ENCODE results near the gene GGA1. TPM values are rescaled to one million over a fixed set of nuclear protein-coding genes. Genes with fewer than 3 reads are reported as not detected.

Gene GGA1
- total RNA-seq, 4 donors from 2014 or later = 46.2 to 90.5 (median 60.4) TPM

GRCh38 chr22:37680191-37680851, 71.7 kb downstream of the GGA1 start:
- no peaks in the 10 kb centered on the region for H3K9me3 ChIP-seq
- TF ChIP-seq, protein P1, sequence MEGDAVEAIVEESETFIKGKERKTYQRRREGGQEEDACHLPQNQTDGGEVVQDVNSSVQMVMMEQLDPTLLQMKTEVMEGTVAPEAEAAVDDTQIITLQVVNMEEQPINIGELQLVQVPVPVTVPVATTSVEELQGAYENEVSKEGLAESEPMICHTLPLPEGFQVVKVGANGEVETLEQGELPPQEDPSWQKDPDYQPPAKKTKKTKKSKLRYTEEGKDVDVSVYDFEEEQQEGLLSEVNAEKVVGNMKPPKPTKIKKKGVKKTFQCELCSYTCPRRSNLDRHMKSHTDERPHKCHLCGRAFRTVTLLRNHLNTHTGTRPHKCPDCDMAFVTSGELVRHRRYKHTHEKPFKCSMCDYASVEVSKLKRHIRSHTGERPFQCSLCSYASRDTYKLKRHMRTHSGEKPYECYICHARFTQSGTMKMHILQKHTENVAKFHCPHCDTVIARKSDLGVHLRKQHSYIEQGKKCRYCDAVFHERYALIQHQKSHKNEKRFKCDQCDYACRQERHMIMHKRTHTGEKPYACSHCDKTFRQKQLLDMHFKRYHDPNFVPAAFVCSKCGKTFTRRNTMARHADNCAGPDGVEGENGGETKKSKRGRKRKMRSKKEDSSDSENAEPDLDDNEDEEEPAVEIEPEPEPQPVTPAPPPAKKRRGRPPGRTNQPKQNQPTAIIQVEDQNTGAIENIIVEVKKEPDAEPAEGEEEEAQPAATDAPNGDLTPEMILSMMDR (IDR thresholded peaks at IDR 0.05) = no peak
- no peak for TF ChIP-seq POLR2A (IDR thresholded peaks at IDR 0.05)
- no peak for DNase-seq
- H3K4me3 ChIP-seq (replicated peaks in 1 of 3) = no peak overlapping the region
- 82 to 88% methylated on average over 4 to 7 of the region's 7 CpGs for WGBS, 2 donors
- no peaks in the 10 kb centered on the region for H3K36me3 ChIP-seq
- peaks cover 17 to 29% of the 10 kb centered on the region in 2 donors for H3K4me1 ChIP-seq
- intact Hi-C loops (cut with DNase I) = no loop called here
- H3K27ac ChIP-seq = no peak overlapping the region
- H3K27me3 ChIP-seq = no peaks in the 10 kb centered on the region

GRCh38 chr22:37681001-37681424, 72.4 kb downstream of the GGA1 start:
- H3K27me3 ChIP-seq = no peaks in the 10 kb centered on the region
- H3K4me3 ChIP-seq (replicated peaks in 1 of 3) = no peak overlapping the region
- TF ChIP-seq POLR2A (IDR thresholded peaks at IDR 0.05) = no peak
- TF ChIP-seq, protein P1 (IDR thresholded peaks at IDR 0.05) = no peak
- H3K9me3 ChIP-seq = no peaks in the 10 kb centered on the region
- WGBS, 2 donors = 64 to 66% methylated on average over 1 to 2 of the region's 2 CpGs
- no peak for DNase-seq
- H3K36me3 ChIP-seq = no peaks in the 10 kb centered on the region
- H3K27ac ChIP-seq = no peak overlapping the region
- intact Hi-C loops (cut with DNase I) = no loop called here
- H3K4me1 ChIP-seq = peaks cover 12 to 27% of the 10 kb centered on the region in 2 donors

DNA sequence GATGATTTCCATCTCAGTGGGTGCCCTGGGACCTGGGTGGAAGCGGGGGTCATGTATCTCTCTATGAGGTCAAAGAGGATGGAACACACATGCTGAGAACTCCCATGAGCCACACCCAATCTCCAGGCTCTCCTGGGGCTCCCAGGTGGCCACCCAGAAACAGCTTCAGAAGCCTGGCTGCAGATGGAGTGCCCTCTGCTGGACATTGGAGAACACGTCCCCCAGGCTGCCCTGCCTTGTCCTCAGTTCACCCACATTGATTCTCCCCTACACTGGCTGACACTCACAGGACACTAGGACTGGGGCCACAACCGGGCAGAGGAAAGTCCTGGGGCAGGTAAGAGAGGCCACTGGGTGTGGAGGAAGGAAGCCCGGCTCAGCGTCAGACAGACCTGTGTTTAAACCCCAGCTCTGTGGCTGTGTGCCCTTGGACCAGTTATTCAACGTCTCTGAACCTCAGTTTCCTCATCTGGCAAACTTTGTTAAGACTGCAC, 73.0 kb downstream of the GGA1 start:
- H3K27ac ChIP-seq = no peak overlapping the region
- WGBS, 2 donors = 29 to 30% methylated on average over 5 to 6 of the region's 6 CpGs
- intact Hi-C loops (cut with DNase I) = no loop called here
- H3K4me3 ChIP-seq (replicated peaks in 1 of 3) = no peak overlapping the region
- no peaks in the 10 kb centered on the region for H3K27me3 ChIP-seq
- H3K9me3 ChIP-seq = no peaks in the 10 kb centered on the region
- peaks cover 7 to 21% of the 10 kb centered on the region in 2 donors for H3K4me1 ChIP-seq
- H3K36me3 ChIP-seq = no peaks in the 10 kb centered on the region
- TF ChIP-seq, protein P1 (IDR thresholded peaks at IDR 0.05) = peak; percentile 56 to 92 (median 76)
- no peak for TF ChIP-seq POLR2A (IDR thresholded peaks at IDR 0.05)
- DNase-seq = peak; percentile 74 to 78

Small RNA genes lying within 50 kb of the gene (small RNA-seq; reads per million reads assigned to genes)
- gene RF00017 (not detected), gene RN7SL385P (not detected)

Other genes starting within 250 kb of the GGA1 start
- under 1 TPM in 1 of 4 donors, not detected in 3; 0.05 TPM for gene ELFN2, start 181.4 kb upstream of the GGA1 start, total RNA-seq
- 10 to 100 TPM; 15.2 to 30.6 (median 19.2) TPM for gene MFNG, start 122.5 kb upstream of the GGA1 start, total RNA-seq
- 10 to 100 TPM in 3 of 4 donors, 1 to 10 TPM in 1; 6.5 to 17.3 (median 11.0) TPM for gene CARD10, start 89.4 kb upstream of the GGA1 start, total RNA-seq
- 10 to 100 TPM; 15.7 to 23.3 (median 18.3) TPM for gene CDC42EP1, start 48.4 kb upstream of the GGA1 start, total RNA-seq
- not detected for gene LGALS2, start 28.7 kb upstream of the GGA1 start, total RNA-seq
- gene SH3BP1, start 30.8 kb downstream of the GGA1 start, total RNA-seq = 10 to 100 TPM in 1 of 4 donors, 1 to 10 TPM in 2, under 1 TPM in 1; 0.81 to 10.1 (median 3.3) TPM
- gene PDXP, start 49.9 kb downstream of the GGA1 start, total RNA-seq = 10 to 100 TPM in 3 of 4 donors, 1 to 10 TPM in 1; 4.2 to 15.8 (median 12.3) TPM
- gene LGALS1, start 66.8 kb downstream of the GGA1 start, total RNA-seq = 100 to 1,000 TPM; 146 to 212 (median 188) TPM
- 10 to 100 TPM; 18.7 to 52.6 (median 47.6) TPM for gene NOL12, start 77.5 kb downstream of the GGA1 start, total RNA-seq
- 100 to 1,000 TPM; 120 to 150 (median 140) TPM for gene TRIOBP, start 88.2 kb downstream of the GGA1 start, total RNA-seq
- gene GCAT, start 199.1 kb downstream of the GGA1 start, total RNA-seq = 10 to 100 TPM; 30.4 to 59.1 (median 38.2) TPM
- not detected for gene GALR3, start 214.5 kb downstream of the GGA1 start, total RNA-seq
- 10 to 100 TPM; 54.7 to 75.9 (median 61.5) TPM for gene ANKRD54, start 235.5 kb downstream of the GGA1 start, total RNA-seq
- gene EIF3L, start 240.6 kb downstream of the GGA1 start, total RNA-seq = 100 to 1,000 TPM; 423 to 557 (median 455) TPM

Data from thyroid gland (tissue), 4 donors.